ENCODE measurements around the gene METTL27. TPM values are rescaled to one million over a fixed set of nuclear protein-coding genes. Genes with fewer than 3 reads are reported as not detected.
"Not testable (repeated sequence)": the region's sequence is repeated elsewhere in the genome, so short reads cannot be mapped to it uniquely, and the experiment has no call there.

METTL27 gene
- polyA plus RNA-seq, 1 donor = 1.9 TPM

GRCh38 chr7:73821597-73822285 is 20.6 kb downstream of the METTL27 start:
- DNase-seq (ENCODE audit: low read depth) = not testable (repeated sequence)

GRCh38 chr7:73820013-73820412 is 22.3 kb downstream of the METTL27 start:
- DNase-seq (ENCODE audit: low read depth) = no peak

- no peak for DNase-seq (ENCODE audit: low read depth)
Observed at GRCh38 chr7:73817121-73817520, 25.2 kb downstream of the METTL27 start.

GRCh38 chr7:73815436-73815835 is 26.9 kb downstream of the METTL27 start:
- DNase-seq (ENCODE audit: low read depth) = no peak

GRCh38 chr7:73812996-73813395 is 29.3 kb downstream of the METTL27 start:
- no peak for DNase-seq (ENCODE audit: low read depth)

- no peak for DNase-seq (ENCODE audit: low read depth)
Observed at GRCh38 chr7:73811760-73812168, 30.6 kb downstream of the METTL27 start.

- DNase-seq (ENCODE audit: low read depth) = no peak
Observed at GRCh38 chr7:73810998-73811360, 31.3 kb downstream of the METTL27 start.

GRCh38 chr7:73809467-73809951 is 32.8 kb downstream of the METTL27 start:
- DNase-seq (ENCODE audit: low read depth) = no peak

GRCh38 chr7:73802459-73802858 is 39.9 kb downstream of the METTL27 start:
- DNase-seq (ENCODE audit: low read depth) = no peak

- DNase-seq (ENCODE audit: low read depth) = no peak
Observed at GRCh38 chr7:73801577-73801976, 40.7 kb downstream of the METTL27 start.

- no peak for DNase-seq (ENCODE audit: low read depth)
Observed at GRCh38 chr7:73799282-73800141, 42.8 kb downstream of the METTL27 start.

GRCh38 chr7:73797176-73797575 is 45.1 kb downstream of the METTL27 start:
- DNase-seq (ENCODE audit: low read depth) = not testable (repeated sequence)

- DNase-seq (ENCODE audit: low read depth) = not testable (repeated sequence)
Observed at GRCh38 chr7:73796656-73797055, 45.7 kb downstream of the METTL27 start.

- not testable (repeated sequence) for DNase-seq (ENCODE audit: low read depth)
Observed at GRCh38 chr7:73795188-73795587, 47.1 kb downstream of the METTL27 start.

GRCh38 chr7:73791170-73791690 is 51.1 kb downstream of the METTL27 start:
- DNase-seq (ENCODE audit: low read depth) = not testable (repeated sequence)

- no peak for DNase-seq (ENCODE audit: low read depth)
Observed at GRCh38 chr7:73789051-73789450, 53.3 kb downstream of the METTL27 start.

GRCh38 chr7:73787786-73788048 is 54.6 kb downstream of the METTL27 start:
- not testable (repeated sequence) for DNase-seq (ENCODE audit: low read depth)

- no peak for DNase-seq (ENCODE audit: low read depth)
Observed at GRCh38 chr7:73786588-73786987, 55.7 kb downstream of the METTL27 start.

Other genes starting within 250 kb of the METTL27 start
- 0.10 TPM for gene MLXIPL, start 218.0 kb downstream of the METTL27 start, polyA plus RNA-seq (ENCODE audit: insufficient read length)
- 2.8 TPM for gene VPS37D, start 174.7 kb downstream of the METTL27 start, polyA plus RNA-seq (ENCODE audit: insufficient read length)
- 6.3 TPM for gene DNAJC30, start 159.1 kb downstream of the METTL27 start, polyA plus RNA-seq (ENCODE audit: insufficient read length)
- 83.7 TPM for gene BUD23, start 158.9 kb downstream of the METTL27 start, polyA plus RNA-seq (ENCODE audit: insufficient read length)
- gene STX1A, start 122.8 kb downstream of the METTL27 start, polyA plus RNA-seq (ENCODE audit: insufficient read length) = 13.5 TPM
- 10.7 TPM for gene ABHD11, start 103.7 kb downstream of the METTL27 start, polyA plus RNA-seq (ENCODE audit: insufficient read length)
- 0.14 TPM for gene CLDN3, start 72.2 kb downstream of the METTL27 start, polyA plus RNA-seq (ENCODE audit: insufficient read length)
- 0.49 TPM for gene CLDN4, start 11.5 kb downstream of the METTL27 start, polyA plus RNA-seq (ENCODE audit: insufficient read length)
- gene TMEM270, start 18.6 kb upstream of the METTL27 start, polyA plus RNA-seq (ENCODE audit: insufficient read length) = not detected
- 91.6 TPM for gene ELN, start 185.7 kb upstream of the METTL27 start, polyA plus RNA-seq (ENCODE audit: insufficient read length)
- gene LIMK1, start 241.3 kb upstream of the METTL27 start, polyA plus RNA-seq (ENCODE audit: insufficient read length) = 13.9 TPM

Measured in forelimb muscle (tissue), 1 donor.